ENCODE measurements around the gene BDH2.

- TF ChIP-seq CTCF (conservative IDR thresholded peaks at IDR 0.05; ENCODE audit: low read depth, low read length) (peak; percentile 74), EZH2 (IDR thresholded peaks at IDR 0.05; ENCODE audit: low read length, unreplicated experiment) (no peak)
Observed at GRCh38 chr4:103099691-103100392, at the start of gene BDH2.
